GM21367 (cell line): Measurements from ENCODE around the gene SLC29A1.

ENCODE experiments used
- ATAC-seq: cut with Tn5 transposase; IDR thresholded peaks from one replicate; pipeline ENCODE4 v1.9.1; 2021; ENCODE audit not compliant: unreplicated experiment

SLC29A1 gene

DNA sequence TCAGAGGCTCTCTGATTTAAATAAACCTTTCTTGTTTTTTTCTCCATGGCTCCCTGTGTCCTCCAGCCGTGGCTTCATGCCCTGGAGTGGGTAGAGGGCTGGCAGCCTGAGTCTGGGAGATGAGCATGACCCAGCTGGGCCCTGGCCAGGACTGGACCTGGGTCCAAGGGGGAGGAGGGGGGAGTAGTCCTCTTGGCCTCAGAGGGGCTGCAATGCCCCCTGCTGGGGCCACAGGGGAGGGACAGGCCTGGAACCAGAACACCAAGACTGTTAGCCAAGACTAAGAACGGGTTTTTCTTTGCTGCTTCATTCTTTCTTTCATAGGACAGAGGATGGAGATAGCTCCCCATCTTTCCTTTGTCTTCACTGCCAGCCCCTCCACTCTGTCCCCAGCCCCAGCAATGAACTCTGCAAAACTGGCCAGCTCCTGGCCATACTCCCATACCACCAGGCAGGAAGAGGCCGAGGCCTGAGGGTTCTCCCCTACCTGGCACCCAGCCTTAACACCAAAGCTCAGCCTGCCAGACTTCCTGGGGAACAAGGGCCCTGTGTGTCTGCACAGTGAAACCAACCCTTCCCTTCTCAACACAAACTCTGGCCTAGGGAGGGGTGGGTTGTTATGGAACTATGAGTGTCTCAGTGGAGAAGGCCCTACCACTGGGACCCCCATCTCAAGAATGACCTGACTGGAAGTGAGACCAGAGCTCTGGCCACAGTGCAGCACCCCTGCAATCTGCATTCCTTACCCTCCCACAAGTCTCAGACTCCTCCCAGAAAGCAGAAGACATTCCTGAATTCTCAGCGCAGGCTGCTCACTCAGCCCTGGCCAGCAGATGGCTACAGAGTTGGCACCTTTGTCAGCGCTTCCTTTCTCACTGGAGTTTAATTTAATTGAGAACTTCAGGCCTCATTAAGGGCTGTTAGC is 11.0 kb downstream of the SLC29A1 start:
- ATAC-seq: no peak

DNA sequence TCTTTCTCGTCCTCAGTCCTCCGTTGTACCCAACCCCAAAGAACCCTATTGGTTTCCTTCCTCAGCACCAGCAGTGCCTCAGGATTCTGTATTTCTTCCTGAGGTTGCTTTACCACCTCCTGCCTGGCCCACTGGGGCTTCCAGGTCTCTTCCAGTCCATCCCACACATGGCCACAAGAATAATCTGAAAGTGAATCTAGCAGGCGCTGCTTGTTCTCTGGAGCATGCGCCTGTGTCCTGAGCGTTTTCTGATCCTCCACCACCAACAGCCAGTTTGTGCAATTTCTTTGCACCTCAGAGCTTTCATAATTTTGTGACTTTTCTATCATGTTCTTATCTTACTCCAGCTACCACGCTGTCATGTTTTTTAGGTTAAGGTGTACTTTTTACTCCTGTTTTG is 11.9 kb downstream of the SLC29A1 start:
- no peak for ATAC-seq

DNA sequence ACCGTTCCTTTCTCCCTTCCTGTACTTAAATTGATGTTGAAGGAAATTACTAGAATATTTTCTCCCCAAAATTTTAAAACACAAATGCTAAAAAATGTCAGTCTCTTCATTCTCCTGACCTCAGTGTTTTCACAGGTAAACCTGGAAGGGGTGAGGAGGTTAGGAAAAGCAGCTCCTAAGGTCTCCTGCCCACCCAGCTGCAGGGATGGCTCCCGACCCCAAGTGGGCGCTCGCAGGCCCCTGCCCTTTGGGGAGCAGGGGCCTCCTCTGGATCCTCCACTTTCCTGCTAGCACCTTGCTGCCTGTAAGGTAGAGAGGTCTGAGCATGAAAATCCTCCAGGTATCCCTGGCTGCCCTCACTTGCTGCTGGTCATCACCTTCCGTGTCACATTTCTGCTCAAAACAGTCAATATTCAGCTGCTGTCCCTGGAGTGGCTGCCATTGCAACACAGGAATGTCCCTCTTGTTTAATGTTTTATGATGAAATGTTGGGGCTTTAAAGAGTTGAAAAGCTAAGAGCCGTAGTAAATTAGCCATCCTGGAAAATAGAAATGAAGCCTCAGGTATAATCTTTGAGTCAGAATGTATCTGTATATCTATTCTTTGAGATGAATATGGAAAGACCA is 12.6 kb downstream of the SLC29A1 start:
- ATAC-seq: no peak

DNA sequence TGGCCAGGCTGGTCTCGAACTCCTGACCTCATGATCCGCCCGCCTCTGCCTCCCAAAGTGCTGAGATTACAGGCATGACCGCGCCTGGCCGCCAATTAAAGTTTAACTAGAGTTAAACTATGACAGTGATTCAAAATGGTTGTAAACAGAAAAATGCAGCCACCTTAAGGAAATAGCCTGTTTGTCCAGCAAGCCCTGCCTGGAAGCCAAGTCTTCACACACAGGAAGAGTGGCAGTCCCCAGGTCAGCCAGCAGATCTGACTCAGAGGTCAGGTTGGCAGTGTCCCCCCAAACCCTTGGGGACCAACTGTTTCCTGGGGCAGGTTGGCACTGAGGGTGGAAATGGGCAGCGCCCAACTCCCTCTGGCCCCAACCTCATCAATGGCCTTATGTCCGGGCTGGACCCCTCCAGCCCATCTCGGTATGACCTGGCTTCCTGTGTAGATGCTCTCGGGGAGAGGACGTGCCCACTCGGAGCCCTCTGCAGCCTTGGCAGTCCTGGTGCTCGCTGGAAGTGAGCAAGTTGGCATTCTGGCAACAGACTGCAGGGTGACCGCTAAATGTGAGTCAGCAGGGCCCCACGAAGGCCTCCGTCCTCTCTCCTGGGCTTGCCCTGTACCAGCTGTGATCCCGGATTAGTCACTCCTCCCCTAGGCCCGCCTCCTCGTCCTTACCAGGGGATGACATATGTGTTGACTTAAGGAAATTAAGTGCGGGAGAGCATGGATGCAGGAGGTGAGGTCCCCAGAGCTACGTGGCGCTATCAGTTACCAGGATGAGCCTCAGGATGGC is 13.8 kb downstream of the SLC29A1 start:
- ATAC-seq: peak; percentile 61

DNA sequence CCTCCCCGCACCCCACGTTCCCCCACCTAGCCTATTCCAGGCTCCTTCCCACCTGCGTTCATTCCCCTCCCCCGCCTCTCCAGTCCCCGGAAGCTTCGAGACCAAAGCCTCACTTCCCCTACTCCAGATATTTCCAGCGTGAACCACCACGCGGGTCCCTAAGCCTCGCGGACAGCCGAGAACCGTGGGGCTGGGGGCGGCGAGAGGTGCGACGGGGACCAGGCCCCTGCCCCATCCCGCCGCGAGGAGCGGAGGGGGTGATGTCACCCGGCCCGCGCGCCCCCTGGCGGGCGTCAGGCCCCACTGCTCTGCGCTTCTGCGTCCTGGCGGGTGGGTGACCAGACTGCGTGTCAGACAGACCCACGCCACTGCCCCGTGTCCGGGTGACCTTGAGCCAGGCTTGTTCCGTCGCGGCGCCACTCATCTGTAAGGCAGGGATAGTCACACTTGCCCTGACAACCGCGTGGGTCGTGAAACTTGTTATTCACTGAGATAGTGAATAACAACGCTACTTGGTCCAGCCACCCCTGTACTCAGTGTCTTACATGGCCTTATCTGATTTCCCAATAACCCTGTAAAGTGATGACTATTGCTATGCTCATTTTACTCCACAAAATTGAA is 14.5 kb downstream of the SLC29A1 start:
- peak; percentile 62 for ATAC-seq

DNA sequence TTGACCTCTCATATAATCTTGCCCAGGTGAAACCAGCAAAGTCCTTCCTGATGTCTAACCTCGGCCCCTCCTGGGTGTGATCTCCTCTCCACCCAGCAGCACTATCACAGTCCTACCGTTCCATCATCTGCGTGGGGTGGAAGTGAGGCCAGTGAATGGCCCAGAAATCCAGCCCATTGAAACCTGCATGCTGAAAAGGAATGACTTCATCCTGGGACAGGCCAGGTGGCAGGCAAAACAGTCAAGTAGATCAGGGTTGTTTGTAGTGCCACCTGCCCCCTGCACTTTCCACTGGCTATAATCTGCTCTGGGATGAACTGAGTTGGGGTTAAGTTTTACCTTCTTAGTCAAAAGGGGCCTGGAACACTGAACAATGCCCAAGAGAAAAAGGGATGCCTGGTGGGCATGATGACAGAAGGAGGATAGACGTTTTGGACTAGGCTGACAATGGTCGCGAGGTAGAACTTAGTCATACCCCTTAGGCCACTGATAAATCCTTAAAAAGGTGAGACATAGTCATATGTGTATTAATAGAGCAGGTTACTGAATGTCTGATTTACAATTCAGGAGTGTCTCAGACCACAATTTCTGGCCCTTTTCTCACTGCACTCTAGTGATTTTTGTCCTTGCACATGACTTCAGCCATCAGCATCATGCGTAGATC is 15.4 kb downstream of the SLC29A1 start:
- no peak for ATAC-seq

DNA sequence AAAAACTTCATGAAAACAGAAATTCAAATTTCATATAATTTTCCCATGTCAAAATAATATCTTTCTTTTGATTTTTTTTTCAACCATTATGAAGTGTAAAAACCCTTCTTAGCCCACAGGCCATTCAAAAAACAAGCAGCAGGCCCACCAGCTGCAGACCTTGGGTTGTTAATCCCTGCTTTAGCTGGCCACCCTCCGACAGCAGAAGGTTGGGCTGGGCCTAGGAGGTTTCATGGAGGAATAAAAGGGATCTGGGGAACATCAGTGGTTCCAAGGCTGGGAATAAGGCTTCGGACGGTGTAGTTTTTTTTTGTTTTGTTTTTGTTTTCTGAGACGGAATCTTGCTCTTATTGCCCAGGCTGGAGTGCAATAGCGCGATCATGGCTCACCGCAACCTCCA is 19.9 kb downstream of the SLC29A1 start:
- no peak for ATAC-seq

DNA sequence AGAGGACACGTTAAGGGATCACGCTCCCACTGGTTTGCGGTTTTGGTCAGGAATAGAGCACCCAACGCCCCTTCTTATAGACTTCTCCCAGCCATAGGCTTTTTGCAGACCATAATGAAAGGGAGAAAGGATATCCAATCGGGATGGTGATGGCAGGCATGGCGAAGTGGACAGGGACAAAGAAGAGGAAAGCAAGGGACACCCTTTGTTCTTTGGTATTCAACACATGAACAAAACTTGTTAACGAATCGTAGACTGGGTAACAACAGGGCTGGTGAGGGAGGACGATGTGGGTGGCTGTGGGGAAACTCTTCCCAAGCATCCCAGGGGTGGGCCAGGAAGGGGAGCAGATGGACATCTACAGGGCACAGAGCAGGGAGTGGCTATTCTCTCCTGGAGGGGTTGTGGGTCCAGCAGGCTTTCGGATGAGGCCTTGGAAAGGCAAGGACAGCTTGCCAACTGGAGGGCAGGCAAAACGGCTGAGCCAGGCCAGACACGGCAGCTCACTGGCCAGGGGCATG is 22.1 kb downstream of the SLC29A1 start:
- no peak for ATAC-seq

DNA sequence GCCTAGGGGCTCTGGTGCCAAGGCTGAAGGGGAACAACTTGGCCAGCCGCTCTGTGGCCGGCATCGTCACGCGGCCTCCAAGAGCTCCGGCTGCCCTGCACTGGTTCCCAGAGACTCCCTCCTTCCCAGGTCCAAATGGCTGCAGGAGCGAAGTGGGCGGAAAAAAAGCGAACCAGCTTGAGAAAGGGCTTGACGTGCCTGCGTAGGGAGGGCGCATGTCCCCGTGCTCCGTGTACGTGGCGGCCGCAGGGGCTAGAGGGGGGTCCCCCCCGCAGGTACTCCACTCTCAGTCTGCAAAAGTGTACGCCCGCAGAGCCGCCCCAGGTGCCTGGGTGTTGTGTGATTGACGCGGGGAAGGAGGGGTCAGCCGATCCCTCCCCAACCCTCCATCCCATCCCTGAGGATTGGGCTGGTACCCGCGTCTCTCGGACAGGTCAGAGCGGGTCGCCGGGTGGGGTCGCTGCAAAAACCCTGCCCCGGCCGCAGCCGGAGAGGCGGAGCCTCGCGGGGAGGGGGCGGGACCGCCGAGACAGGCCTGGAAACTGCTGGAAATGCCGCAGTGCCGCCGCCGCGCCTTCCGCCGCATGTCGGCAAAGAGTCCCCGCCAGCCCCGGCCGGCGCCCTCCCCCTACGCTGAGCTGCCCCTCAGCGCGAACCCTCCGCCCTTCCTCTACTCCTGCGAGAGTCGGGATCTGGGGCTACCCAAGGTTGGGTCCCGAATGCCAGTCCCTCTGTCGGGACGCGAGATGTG is 22.7 kb downstream of the SLC29A1 start:
- ATAC-seq: peak; percentile 38

DNA sequence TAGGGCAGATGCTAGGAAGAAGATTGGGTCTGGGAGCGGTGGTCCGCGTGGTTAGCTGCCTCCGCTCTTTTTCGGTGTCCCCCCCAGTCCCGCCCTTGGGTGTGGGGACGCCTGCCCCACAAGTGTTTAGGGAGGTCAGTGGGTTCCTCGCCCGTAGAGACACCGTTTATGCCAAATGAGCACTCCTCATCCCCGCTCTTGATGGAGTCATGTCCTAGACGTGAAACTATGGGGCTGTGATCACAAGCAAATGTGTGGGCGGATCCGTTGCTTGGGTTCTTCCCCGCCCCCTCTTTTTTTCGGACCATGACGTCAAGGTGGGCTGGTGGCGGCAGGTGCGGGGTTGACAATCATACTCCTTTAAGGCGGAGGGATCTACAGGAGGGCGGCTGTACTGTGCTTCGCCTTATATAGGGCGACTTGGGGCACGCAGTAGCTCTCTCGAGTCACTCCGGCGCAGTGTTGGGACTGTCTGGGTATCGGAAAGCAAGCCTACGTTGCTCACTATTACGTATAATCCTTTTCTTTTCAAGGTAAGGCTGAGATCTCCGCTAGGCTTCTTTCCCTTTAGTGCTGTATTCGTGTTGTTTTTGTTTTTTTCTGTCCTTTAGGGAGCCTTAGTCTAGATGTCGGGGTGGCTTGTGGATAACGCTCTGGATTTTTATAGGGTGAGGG is 23.4 kb downstream of the SLC29A1 start, which contains the start of gene HSP90AB1:
TSS of gene HSP90AB1 (plus strand) at position 439 of the 675 bp plus-strand sequence. CDS start 1,529 bp downstream, outside the sequence.
- ATAC-seq: peak; percentile 46

DNA sequence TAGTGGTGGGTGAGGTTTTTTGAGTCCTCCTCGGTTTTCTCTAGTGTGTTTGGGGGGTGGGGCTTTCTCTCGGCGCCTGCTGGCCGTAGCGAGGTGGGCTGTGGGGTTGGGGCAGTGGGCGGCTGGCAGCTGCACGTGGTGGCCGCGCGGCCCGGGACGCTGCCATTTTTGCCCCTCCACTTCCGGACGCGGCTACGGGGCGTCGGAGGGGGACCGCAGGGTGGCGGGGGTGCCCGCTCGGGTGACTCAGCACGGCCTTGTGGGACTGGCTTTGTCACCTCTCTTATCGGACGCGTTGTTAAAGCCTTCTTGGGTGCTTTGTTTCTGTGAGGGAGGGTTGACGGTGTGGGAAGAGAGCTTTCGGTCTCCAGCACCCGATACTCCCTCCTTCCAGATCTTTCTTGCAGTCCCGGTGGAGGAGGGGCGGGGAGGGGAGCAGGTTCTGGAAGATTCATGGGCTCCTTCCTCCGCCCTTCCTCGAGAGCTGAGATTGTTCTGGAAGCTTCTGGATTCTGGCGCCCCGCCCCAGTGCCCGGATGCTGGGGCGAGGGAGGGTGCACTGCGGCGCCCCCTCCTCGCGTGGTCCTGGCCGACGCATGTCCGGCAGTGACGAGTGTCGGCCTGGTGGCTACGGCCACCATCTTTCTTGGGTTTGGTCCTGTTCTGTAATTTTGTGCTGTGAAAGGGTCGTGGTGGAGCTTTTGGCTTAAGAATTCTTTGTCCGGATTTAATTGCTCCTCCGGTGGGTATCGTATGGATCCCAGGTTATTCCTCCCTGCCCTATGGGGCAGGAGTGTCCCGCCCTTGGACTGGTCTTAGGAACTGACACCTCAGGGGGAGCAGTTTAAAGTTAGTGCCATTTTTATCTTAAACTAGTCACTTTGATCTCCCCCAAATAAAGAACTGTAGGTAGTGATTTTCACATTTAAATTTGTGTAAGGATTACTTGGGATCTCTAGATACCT is 24.2 kb downstream of the SLC29A1 start:
- peak; percentile 22 for ATAC-seq

DNA sequence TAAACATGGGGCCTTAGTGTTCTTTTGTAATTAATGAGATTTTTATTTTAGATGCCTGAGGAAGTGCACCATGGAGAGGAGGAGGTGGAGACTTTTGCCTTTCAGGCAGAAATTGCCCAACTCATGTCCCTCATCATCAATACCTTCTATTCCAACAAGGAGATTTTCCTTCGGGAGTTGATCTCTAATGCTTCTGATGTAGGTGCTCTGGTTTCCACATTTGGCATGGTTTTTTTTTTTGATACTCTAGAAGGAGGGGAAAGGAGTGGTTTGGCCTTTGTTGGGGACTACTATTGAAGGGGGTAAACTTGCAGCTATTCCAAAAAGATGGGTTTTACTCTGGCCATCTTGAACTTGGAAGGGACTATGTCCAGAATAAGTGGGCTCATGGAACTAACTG is 25.2 kb downstream of the SLC29A1 start:
- ATAC-seq: no peak

DNA sequence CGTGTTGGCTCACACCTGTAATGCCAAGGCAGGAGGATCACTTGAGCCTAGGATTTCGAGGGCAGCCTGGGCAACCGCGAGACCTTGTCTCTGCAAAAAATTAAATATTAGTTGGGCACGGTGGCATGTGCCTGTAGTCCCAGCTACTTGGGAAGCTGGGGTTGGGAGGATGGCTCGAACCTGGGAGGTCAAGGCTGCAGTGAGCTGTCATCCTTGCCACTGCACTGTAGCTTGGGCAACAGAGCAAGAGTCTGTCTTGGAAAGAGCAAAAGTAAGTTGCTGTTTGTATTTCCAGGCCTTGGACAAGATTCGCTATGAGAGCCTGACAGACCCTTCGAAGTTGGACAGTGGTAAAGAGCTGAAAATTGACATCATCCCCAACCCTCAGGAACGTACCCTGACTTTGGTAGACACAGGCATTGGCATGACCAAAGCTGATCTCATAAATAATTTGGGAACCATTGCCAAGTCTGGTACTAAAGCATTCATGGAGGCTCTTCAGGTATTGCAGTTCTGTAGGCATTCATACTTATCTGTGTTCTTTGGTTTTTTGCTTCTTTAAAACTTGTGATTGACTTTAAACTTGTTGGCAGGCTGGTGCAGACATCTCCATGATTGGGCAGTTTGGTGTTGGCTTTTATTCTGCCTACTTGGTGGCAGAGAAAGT is 25.8 kb downstream of the SLC29A1 start:
- ATAC-seq: no peak

DNA sequence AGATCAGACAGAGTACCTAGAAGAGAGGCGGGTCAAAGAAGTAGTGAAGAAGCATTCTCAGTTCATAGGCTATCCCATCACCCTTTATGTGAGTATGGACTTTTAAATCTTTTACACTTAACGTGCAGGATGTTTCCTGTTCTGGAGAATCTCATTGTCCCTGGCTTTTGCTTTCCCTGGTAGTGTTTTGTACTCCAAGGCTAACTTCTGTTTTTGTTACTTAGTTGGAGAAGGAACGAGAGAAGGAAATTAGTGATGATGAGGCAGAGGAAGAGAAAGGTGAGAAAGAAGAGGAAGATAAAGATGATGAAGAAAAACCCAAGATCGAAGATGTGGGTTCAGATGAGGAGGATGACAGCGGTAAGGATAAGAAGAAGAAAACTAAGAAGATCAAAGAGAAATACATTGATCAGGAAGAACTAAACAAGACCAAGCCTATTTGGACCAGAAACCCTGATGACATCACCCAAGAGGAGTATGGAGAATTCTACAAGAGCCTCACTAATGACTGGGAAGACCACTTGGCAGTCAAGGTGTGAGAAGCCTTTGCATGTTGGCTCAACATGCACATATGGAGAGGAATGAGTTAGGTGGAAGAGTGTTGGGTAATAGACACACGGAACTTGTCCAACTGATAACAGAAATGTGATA is 26.8 kb downstream of the SLC29A1 start:
- no peak for ATAC-seq

DNA sequence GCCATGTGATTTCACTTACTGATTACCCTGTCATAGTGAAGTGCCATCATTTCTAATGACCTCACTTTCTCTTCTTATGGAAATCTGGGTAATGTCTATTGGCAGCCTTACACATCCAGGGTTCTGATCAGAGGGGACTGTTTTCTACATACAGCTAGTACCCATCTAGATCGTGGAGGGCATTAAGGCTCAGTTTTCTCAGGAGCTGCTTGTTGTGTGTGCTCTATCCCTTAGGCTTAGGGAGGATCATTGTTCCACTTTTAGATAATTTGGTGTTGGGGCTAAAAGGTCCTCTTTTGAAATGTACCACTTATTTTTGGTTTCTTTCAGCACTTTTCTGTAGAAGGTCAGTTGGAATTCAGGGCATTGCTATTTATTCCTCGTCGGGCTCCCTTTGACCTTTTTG is 27.3 kb downstream of the SLC29A1 start:
- no peak for ATAC-seq

DNA sequence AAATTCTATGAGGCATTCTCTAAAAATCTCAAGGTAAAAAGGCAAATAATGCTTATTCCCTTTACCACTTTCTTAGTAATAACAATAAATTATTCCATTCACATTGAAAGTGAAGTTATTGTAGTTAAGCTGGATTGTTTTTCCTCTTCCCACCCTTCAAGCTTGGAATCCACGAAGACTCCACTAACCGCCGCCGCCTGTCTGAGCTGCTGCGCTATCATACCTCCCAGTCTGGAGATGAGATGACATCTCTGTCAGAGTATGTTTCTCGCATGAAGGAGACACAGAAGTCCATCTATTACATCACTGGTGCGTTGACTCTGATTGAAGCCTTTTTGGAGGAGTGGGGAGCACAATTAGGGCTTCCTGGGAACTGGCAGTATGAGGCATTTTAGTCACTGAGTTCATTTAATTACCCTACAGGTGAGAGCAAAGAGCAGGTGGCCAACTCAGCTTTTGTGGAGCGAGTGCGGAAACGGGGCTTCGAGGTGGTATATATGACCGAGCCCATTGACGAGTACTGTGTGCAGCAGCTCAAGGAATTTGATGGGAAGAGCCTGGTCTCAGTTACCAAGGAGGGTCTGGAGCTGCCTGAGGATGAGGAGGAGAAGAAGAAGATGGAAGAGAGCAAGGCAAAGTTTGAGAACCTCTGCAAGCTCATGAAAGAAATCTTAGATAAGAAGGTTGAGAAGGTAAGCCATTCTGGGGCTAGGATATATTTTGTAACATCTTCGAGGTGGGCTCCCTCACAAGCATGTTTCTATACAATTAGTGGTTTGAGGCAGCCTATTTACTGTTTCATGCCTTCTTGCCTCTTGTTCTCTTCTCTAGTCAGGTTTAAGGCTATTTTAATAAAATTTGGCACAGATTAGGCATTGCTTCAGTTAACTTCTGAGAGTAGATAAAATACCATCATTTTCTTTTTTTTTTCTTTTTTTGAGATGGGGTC is 28.5 kb downstream of the SLC29A1 start:
- no peak for ATAC-seq
